Nephron (organoid): Measurements from ENCODE around the gene IL31.

Source experiments
- H3K27ac Mint-ChIP-seq, 3 experiments: 2 replicates each; pipeline ENCODE4 v1.8.0; 2020; ENCODE audit warnings: mixed read lengths in 3 of 3, mild to moderate bottlenecking in 2 of 3, moderate library complexity in 1 of 3
- H3K27me3 Mint-ChIP-seq: 2 replicates; pipeline ENCODE4 v1.8.0; 2021; ENCODE audit warnings: low read depth, mild to moderate bottlenecking, moderate library complexity, mixed read lengths
- H3K36me3 Mint-ChIP-seq: 2 replicates; pipeline ENCODE4 v1.8.0; 2020; ENCODE audit warnings: low read depth, mixed read lengths
- H3K4me1 Mint-ChIP-seq: 2 replicates; pipeline ENCODE4 v1.8.0; 2020; ENCODE audit warnings: mixed read lengths
- H3K4me3 Mint-ChIP-seq, 3 experiments: 2 replicates each; pipeline ENCODE4 v1.8.0; 2020; ENCODE audit warnings: mild to moderate bottlenecking in 3 of 3, mixed read lengths in 3 of 3, moderate library complexity in 2 of 3
- H3K9me3 Mint-ChIP-seq: 2 replicates; pipeline ENCODE4 v1.8.0; 2020; ENCODE audit warnings: mixed read lengths
- CTCF ChIP-seq, 3 experiments: fragments of 200-600 bp; sonication (generic); IDR thresholded peaks; one replicate each; pipeline ENCODE4 v1.5.0; 2021; ENCODE audit warnings: antibody characterized with exemption in 3 of 3; ENCODE audit not compliant: unreplicated experiment in 3 of 3

The IL31 gene

GRCh38 chr12:122172262-122172939 lies 1.6 kb downstream of the IL31 start:
- TF ChIP-seq CTCF (IDR thresholded peaks at IDR 0.05; ENCODE audit: unreplicated experiment in 3 of 3) = no peak
- H3K9me3 Mint-ChIP-seq = no peaks in the 10 kb centered on the region
- H3K36me3 Mint-ChIP-seq = no peaks in the 10 kb centered on the region

GRCh38 chr12:122171399-122171798 lies 2.6 kb downstream of the IL31 start:
- Mint-ChIP-seq H3K9me3 (no peaks in the 10 kb centered on the region), H3K27me3 (peaks cover 12% of the 10 kb centered on the region), H3K4me3 (no peak overlapping the region), H3K36me3 (no peaks in the 10 kb centered on the region), H3K4me1 (no peaks in the 10 kb centered on the region), H3K27ac (no peak overlapping the region)
- TF ChIP-seq CTCF (IDR thresholded peaks at IDR 0.05; ENCODE audit: unreplicated experiment in 3 of 3) = no peak

More at GRCh38 chr12:122172262-122172939, 1.6 kb downstream of the IL31 start:
- H3K4me3 Mint-ChIP-seq = no peak overlapping the region
- H3K4me1 Mint-ChIP-seq = no peaks in the 10 kb centered on the region
- peaks cover 15% of the 10 kb centered on the region for H3K27me3 Mint-ChIP-seq
- no peak overlapping the region for H3K27ac Mint-ChIP-seq

- TF ChIP-seq CTCF (IDR thresholded peaks at IDR 0.05; ENCODE audit: unreplicated experiment in 3 of 3) = no peak
- Mint-ChIP-seq H3K4me3 (no peak overlapping the region), H3K9me3 (no peaks in the 10 kb centered on the region), H3K27ac (no peak overlapping the region), H3K27me3 (peaks cover under 1% of the 10 kb centered on the region), H3K4me1 (no peaks in the 10 kb centered on the region), H3K36me3 (no peaks in the 10 kb centered on the region)
Measured at GRCh38 chr12:122168492-122168891, 5.5 kb downstream of the IL31 start.

GRCh38 chr12:122167356-122167925 lies 6.6 kb downstream of the IL31 start:
- no peaks in the 10 kb centered on the region for H3K36me3 Mint-ChIP-seq
- no peaks in the 10 kb centered on the region for H3K9me3 Mint-ChIP-seq
- H3K4me1 Mint-ChIP-seq = no peaks in the 10 kb centered on the region
- no peak overlapping the region for H3K27ac Mint-ChIP-seq
- no peak overlapping the region for H3K4me3 Mint-ChIP-seq
- TF ChIP-seq CTCF (IDR thresholded peaks at IDR 0.05; ENCODE audit: unreplicated experiment in 3 of 3) = no peak
- H3K27me3 Mint-ChIP-seq = no peaks in the 10 kb centered on the region

GRCh38 chr12:122166422-122167349 lies 7.3 kb downstream of the IL31 start:
- Mint-ChIP-seq H3K4me3 (no peak overlapping the region), H3K27me3 (no peaks in the 10 kb centered on the region), H3K9me3 (no peaks in the 10 kb centered on the region), H3K27ac (no peak overlapping the region), H3K4me1 (no peaks in the 10 kb centered on the region), H3K36me3 (no peaks in the 10 kb centered on the region)
- TF ChIP-seq CTCF (IDR thresholded peaks at IDR 0.05; ENCODE audit: unreplicated experiment in 3 of 3) = no peak
